ENCODE data around the gene RASGRF1. TPM values are rescaled to one million over a fixed set of nuclear protein-coding genes. Genes with fewer than 3 reads are reported as not detected.
A peak's percentile ranks its signal among the peaks of the same experiment; 100 is the strongest.
"Not testable (repeated sequence)": the region's sequence is repeated elsewhere in the genome, so short reads cannot be mapped to it uniquely, and the experiment has no call there.

RASGRF1 gene
- total RNA-seq, 1 donor from 2014 or later: 0.07 TPM

- no peaks in the 10 kb centered on the region for H3K4me1 Mint-ChIP-seq
- no peak overlapping the region for H3K27ac Mint-ChIP-seq
- H3K9me3 Mint-ChIP-seq: peaks cover 15% of the 10 kb centered on the region
- H3K36me3 Mint-ChIP-seq: peaks cover 2% of the 10 kb centered on the region
- DNase-seq (ENCODE audit: low spot score in 2 of 2, unreplicated experiment in 2 of 2): peak in 1 of 2 experiments; percentile 55
- TF ChIP-seq, protein P1, sequence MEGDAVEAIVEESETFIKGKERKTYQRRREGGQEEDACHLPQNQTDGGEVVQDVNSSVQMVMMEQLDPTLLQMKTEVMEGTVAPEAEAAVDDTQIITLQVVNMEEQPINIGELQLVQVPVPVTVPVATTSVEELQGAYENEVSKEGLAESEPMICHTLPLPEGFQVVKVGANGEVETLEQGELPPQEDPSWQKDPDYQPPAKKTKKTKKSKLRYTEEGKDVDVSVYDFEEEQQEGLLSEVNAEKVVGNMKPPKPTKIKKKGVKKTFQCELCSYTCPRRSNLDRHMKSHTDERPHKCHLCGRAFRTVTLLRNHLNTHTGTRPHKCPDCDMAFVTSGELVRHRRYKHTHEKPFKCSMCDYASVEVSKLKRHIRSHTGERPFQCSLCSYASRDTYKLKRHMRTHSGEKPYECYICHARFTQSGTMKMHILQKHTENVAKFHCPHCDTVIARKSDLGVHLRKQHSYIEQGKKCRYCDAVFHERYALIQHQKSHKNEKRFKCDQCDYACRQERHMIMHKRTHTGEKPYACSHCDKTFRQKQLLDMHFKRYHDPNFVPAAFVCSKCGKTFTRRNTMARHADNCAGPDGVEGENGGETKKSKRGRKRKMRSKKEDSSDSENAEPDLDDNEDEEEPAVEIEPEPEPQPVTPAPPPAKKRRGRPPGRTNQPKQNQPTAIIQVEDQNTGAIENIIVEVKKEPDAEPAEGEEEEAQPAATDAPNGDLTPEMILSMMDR (IDR thresholded peaks at IDR 0.05; ENCODE audit: unreplicated experiment): peak; percentile 66
- peaks cover 2% of the 10 kb centered on the region for H3K27me3 Mint-ChIP-seq (ENCODE audit: low read depth)
- H3K4me3 Mint-ChIP-seq: no peak overlapping the region
These were observed 62.1 kb downstream of the RASGRF1 start for GRCh38 chr15:79028411-79028964.

DNA sequence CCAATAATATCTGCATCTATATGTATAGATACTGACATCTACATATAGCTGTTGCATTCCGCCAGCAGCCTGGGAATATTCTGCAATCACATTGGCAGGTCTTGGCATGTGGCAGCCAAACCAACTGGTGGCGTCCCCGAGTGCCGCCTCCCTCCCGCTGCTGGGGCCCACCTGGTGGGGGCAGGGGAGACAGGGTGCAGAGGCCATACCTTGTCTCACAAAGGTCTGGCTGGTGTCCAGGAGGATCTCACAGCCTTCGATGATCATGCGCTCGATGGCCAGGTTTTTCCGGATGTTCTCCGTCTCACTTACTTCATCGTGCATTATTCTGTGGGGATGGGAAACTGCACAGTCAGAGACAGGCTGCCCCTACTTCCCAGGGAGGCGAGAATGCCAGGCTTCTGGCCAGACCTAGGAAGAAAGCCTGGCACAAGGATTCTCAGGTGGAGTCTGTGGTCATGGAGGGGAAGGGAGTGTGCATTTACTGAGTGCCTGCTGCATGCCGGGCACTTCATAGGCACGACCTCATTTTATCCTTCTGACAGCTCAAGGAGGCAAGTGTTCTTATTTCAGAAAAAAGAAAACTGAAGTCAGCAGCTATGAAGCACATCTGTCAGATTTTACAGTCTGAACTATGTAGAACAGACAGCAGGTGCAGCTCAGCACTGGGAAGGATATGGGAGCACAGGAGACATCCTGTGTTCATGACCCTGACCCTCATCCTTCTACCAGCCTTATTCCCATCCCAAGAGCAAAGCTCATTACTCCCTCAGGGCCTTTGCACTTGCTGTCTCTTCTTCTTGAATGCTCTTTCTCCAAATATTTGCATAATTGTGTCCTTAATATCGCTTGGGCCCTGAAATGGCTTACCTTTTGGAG, 62.8 kb downstream of the RASGRF1 start:
- H3K36me3 Mint-ChIP-seq: peaks cover 2% of the 10 kb centered on the region
- no peak overlapping the region for H3K27ac Mint-ChIP-seq
- DNase-seq (ENCODE audit: low spot score in 2 of 2, unreplicated experiment in 2 of 2): no peak
- TF ChIP-seq, protein P1 (IDR thresholded peaks at IDR 0.05; ENCODE audit: unreplicated experiment): no peak
- peaks cover 2% of the 10 kb centered on the region for H3K27me3 Mint-ChIP-seq (ENCODE audit: low read depth)
- H3K4me1 Mint-ChIP-seq: no peaks in the 10 kb centered on the region
- H3K4me3 Mint-ChIP-seq: no peak overlapping the region
- peaks cover 15% of the 10 kb centered on the region for H3K9me3 Mint-ChIP-seq

- no peaks in the 10 kb centered on the region for H3K4me1 Mint-ChIP-seq
- peaks cover 15% of the 10 kb centered on the region for H3K9me3 Mint-ChIP-seq
- H3K27ac Mint-ChIP-seq: no peak overlapping the region
- no peak for DNase-seq (ENCODE audit: low spot score in 2 of 2, unreplicated experiment in 2 of 2)
- H3K36me3 Mint-ChIP-seq: peaks cover 2% of the 10 kb centered on the region
- no peak overlapping the region for H3K4me3 Mint-ChIP-seq
- TF ChIP-seq, protein P1 (IDR thresholded peaks at IDR 0.05; ENCODE audit: unreplicated experiment): no peak
- H3K27me3 Mint-ChIP-seq (ENCODE audit: low read depth): peaks cover 2% of the 10 kb centered on the region
These were observed 64.8 kb downstream of the RASGRF1 start for GRCh38 chr15:79025802-79026201.

GRCh38 chr15:79025201-79025600, 65.4 kb downstream of the RASGRF1 start:
- peaks cover 2% of the 10 kb centered on the region for H3K36me3 Mint-ChIP-seq
- H3K4me3 Mint-ChIP-seq: no peak overlapping the region
- H3K9me3 Mint-ChIP-seq: peaks cover 15% of the 10 kb centered on the region
- no peak overlapping the region for H3K27ac Mint-ChIP-seq
- peaks cover 2% of the 10 kb centered on the region for H3K27me3 Mint-ChIP-seq (ENCODE audit: low read depth)
- TF ChIP-seq, protein P1 (IDR thresholded peaks at IDR 0.05; ENCODE audit: unreplicated experiment): no peak
- no peak for DNase-seq (ENCODE audit: low spot score in 2 of 2, unreplicated experiment in 2 of 2)
- no peaks in the 10 kb centered on the region for H3K4me1 Mint-ChIP-seq

DNA sequence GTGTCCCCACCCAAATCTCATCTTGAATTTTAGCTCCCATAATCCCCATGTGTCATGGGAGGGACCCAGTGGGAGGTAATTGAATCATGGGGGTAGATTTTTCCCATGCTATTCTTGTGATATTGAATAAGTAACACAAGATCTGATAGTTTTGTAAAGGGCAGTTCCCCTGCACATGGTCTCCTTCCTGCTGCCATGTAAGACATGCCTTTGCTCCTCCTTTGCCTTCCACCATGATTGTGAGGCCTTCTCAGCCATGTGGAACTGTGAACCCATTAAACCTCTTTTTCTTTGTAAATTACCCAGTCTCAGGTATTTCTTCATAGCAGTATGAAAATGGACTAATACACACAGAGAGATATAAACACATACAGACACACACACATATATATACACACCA, 66.1 kb downstream of the RASGRF1 start:
- H3K27ac Mint-ChIP-seq; H3K36me3 Mint-ChIP-seq; H3K27me3 Mint-ChIP-seq (ENCODE audit: low read depth); DNase-seq (ENCODE audit: low spot score in 2 of 2, unreplicated experiment in 2 of 2); H3K4me3 Mint-ChIP-seq; H3K4me1 Mint-ChIP-seq: not testable (repeated sequence)
- peaks cover 15% of the 10 kb centered on the region for H3K9me3 Mint-ChIP-seq

DNA sequence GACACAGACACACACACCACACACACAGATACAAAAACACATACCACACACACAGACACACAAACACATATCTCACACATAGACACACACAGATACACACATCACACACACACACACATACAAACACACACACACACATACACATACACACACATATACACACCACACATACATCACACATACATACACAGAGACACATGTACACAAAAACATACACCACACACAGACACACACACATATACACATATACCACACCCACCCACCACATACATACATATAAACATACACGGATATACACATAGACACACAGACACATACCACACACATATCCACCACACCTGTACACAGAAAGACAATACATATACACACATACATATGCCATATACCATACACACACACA, 66.7 kb downstream of the RASGRF1 start:
- TF ChIP-seq, protein P1 (IDR thresholded peaks at IDR 0.05; ENCODE audit: unreplicated experiment): no peak

More for the DNA sequence above, 66.7 kb downstream of the RASGRF1 start:
- Mint-ChIP-seq H3K27me3 (ENCODE audit: low read depth) (peaks cover 2% of the 10 kb centered on the region), H3K27ac (no peak overlapping the region), H3K4me3 (no peak overlapping the region), H3K9me3 (peaks cover 15% of the 10 kb centered on the region), H3K36me3 (peaks cover 2% of the 10 kb centered on the region), H3K4me1 (no peaks in the 10 kb centered on the region)
- no peak for DNase-seq (ENCODE audit: low spot score in 2 of 2, unreplicated experiment in 2 of 2)

Measured in mesothelial cell of epicardium (in vitro differentiated cells).